ENCODE measurements around the gene REXO4. TPM values are rescaled to one million over a fixed set of nuclear protein-coding genes. Genes with fewer than 3 reads are reported as not detected.

The REXO4 gene
- total and polyA plus RNA-seq, 9 of the 15 experiments (the other 6 are each of a cell fraction or from before 2014, with no cell fraction given): 3.4 to 72.9 (median 31.1) TPM

GRCh38 chr9:133417541-133418461, at the start of gene REXO4 (continued):
- no peak for TF ChIP-seq STAT6 (CRISPR knock-in tag; IDR thresholded peaks at IDR 0.05)
- TF ChIP-seq TCFL5 (CRISPR knock-in tag; conservative IDR thresholded peaks at IDR 0.05): no peak
- peak; percentile 49; the same call in 1 of the 2 replicates for TF ChIP-seq FOXM1 (IDR thresholded peaks at IDR 0.05; ENCODE audit: low read depth)
- TF ChIP-seq FOXM1 (CRISPR knock-in tag; IDR thresholded peaks at IDR 0.05; ENCODE audit: low read depth): no peak
- TF ChIP-seq XRCC5 (IDR thresholded peaks at IDR 0.05; ENCODE audit: low read depth, low read length): peak; percentile 98
- TF ChIP-seq ASH1L (IDR thresholded peaks at IDR 0.05; ENCODE audit: borderline replicate concordance, low read depth, partially characterized antibody): no peak
- no peak for TF ChIP-seq CGGBP1 (CRISPR knock-in tag; IDR thresholded peaks at IDR 0.05)
- TF ChIP-seq KLF1 (tag; IDR thresholded peaks at IDR 0.05): peak; percentile 84; the same call in 1 of the 2 replicates
- peak; percentile 57 for TF ChIP-seq CCNT2 (IDR thresholded peaks at IDR 0.05; ENCODE audit: borderline replicate concordance, extremely low read depth, insufficient read length, low read depth, low read length)
- no peak for TF ChIP-seq TFAM (CRISPR knock-in tag; conservative IDR thresholded peaks at IDR 0.05)
- TF ChIP-seq ZBTB40 (IDR thresholded peaks at IDR 0.05): peak; percentile 100
- TF ChIP-seq ZBTB40 (CRISPR knock-in tag; IDR thresholded peaks at IDR 0.05): no peak
- TF ChIP-seq SIN3B (IDR thresholded peaks at IDR 0.05; ENCODE audit: low read depth): peak; percentile 94
- no peak for TF ChIP-seq HMBOX1 (IDR thresholded peaks at IDR 0.05)
